DOHH2 (cell line): Measurements from ENCODE around the gene SLC6A17.

Experiments
- EZH2phosphoT487 ChIP-seq: fragments of 200-600 bp; sonication (generic); IDR thresholded peaks from 2 replicates; pipeline ENCODE4 v1.6.1; 2017; ENCODE audit warnings: borderline replicate concordance, mild to moderate bottlenecking, antibody characterized with exemption, low read length, moderate library complexity, mixed read lengths
- TF ChIP-seq, protein P1 (sequence below): fragments of 200-600 bp; sonication (generic); IDR thresholded peaks from one replicate; pipeline ENCODE4 v1.5.1; 2014; ENCODE audit warnings: antibody characterized with exemption, mild to moderate bottlenecking, low read depth, low read length; ENCODE audit not compliant: poor library complexity, severe bottlenecking

DNA sequence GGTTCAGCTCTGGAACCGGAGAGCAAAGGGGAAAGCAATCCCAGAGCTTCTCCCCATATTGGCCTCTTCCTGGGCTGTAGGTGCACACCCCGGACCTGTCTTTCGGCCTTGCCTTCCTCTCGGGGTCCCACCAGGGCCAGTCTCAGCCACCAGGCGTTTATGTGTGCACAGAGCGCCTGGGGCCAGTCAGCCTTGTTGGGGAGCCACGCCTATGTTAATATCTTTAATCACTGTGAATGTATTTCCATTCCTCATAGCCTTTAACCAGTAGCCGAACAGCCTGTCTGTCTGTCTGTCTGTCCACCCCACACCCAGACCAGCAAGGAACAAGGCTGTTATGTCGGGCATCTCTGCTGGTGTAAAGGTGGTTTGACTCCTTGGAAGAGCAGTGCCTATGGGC is 78.6 kb downstream of the SLC6A17 start:
- TF ChIP-seq, protein P1, sequence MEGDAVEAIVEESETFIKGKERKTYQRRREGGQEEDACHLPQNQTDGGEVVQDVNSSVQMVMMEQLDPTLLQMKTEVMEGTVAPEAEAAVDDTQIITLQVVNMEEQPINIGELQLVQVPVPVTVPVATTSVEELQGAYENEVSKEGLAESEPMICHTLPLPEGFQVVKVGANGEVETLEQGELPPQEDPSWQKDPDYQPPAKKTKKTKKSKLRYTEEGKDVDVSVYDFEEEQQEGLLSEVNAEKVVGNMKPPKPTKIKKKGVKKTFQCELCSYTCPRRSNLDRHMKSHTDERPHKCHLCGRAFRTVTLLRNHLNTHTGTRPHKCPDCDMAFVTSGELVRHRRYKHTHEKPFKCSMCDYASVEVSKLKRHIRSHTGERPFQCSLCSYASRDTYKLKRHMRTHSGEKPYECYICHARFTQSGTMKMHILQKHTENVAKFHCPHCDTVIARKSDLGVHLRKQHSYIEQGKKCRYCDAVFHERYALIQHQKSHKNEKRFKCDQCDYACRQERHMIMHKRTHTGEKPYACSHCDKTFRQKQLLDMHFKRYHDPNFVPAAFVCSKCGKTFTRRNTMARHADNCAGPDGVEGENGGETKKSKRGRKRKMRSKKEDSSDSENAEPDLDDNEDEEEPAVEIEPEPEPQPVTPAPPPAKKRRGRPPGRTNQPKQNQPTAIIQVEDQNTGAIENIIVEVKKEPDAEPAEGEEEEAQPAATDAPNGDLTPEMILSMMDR = no peak
- no peak for TF ChIP-seq EZH2phosphoT487
